Hematopoietic multipotent progenitor cell treated with erythropoietin and hydrocortisone succinate and interleukin-3 and kit ligand, for 8 days (in vitro differentiated cells): ENCODE data around the gene OOEP.

Experiments
- DNase-seq: peaks from one replicate; pipeline ENCODE4 v3.0.0-alpha.2; 2015

Gene OOEP

DNA sequence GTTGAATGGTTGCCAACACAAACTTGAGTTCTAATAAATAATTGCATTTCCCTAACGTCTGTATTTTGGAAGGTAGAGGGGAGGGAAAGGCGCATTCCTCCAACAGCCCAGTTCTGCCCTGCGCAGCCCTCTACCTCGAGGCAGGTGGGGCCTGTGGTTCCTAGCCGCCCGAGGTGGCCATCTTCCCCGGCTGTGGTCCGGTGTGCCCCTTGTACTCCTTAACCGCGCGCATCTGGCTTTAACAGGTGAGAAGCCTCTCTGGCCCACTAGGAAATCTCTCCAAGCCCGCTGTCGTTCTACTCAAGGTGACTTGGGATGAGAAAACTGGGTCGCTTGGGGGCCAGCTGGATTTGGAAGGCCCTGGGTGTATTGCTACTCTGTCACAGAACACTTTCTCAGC, 5.6 kb downstream of the OOEP start:
- no peak for DNase-seq

DNA sequence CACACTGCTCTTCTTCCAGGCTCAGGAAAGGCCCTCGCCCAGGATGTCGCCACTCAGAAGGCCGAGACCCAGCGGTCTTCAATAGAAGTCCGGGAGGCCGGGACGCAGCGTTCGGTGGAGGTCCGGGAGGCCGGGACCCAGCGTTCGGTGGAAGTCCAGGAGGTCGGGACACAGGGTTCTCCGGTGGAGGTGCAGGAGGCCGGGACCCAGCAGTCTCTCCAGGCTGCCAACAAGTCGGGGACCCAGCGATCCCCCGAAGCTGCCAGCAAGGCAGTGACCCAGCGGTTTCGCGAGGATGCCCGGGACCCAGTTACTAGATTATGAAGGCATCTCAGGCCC, 6.2 kb downstream of the OOEP start:
- DNase-seq, result no peak

DNA sequence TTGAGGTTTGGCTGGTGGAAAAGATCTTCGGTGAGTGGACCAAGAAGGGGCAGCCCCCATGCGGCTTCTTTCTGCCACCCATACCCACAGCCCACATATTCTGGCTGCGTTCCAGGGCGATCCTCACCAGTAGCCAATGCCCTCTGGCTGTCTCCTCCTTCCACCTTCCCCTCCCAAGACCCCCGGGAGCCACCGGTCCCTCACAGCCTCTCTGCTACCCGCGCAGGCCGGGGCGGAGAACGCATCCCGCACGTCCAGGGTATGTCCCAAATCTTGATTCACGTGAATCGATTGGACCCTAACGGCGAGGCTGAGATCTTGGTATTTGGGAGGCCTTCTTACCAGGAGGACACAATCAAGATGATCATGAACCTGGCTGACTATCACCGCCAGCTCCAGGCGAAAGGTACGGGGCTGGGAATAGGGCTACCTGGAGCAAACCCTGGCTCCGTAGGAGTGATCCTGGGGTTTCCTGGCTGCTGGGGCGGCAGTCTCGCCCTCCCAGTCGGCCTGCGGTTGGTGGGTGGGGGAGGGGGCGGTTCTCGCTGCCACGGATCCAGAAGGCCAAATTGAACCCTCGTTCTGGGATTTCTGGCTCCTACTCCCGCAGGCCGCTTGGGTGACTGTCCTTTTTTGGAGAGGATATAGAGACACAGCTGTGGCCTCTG, 6.7 kb downstream of the OOEP start:
- DNase-seq, result no peak

DNA sequence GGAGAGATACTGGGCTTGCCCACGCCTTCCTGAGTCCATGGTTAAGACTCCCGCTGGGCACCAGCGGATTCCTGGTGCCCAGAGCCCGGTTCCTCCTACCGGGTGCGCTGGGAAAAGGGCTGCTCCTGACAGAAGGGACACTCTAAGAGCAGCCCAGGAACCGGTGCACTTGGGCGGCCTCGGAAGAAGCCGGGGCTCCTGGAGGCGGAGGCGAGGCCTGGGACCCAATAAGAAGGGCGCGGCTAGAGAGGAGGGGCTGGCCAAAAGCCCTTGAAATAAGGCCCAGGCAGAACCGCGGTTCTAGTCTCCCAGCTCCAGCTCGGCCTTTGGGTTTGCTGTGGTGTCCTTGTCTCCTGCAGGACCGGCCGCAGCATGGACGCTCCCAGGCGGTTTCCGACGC, 7.3 kb downstream of the OOEP start, which contains the start of gene KHDC3L:
Gene KHDC3L, plus strand, starts transcription at position 301 of the 400 bp plus-strand sequence. Its CDS starts 72 bp downstream, at position 373.
- no peak for DNase-seq

DNA sequence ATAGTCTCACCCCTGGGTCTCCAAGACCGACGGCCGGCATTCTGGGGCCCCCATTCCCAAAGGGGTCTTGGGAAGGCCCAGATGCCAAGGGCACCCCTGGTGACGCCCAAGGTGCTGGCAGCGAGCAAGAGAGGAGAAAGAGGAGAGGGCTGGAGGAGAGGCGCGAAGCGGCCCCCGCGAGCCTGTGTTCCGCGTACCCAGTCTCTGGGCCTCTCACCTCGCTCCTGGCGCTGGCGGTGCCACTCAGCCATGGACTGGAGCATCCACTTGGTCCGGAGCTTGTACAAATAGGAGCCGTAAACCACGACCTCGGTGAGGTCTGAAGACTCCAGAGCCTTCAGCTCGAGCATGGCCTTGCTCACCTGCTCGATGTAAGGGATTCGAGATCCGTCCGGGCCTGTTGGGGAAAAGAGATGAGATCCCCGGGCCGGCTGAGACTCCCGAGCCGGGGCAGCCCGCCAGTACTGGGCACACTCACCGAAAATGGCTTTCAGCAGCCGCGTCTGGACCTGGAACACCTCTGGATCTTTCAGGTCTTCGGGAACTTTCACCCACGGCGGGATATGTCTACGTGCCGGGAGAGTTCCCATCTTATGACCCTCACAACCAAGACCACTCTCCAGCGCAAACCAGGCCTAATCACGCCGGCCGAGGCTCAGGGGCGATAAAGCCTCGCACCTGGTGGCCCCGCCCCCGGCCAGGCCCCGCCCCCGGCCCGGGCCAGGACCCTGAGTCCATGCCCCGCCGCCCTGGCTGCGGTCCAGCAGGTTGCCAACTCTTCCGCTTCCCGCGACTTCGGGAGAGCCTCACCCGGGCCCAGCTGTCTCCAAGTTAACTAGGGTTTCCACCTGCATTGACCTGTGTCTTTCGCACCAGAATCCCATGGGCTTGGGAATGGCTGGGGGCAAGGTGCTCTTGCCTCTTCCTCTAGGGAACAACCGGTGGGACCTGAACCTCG, 15.8 kb downstream of the OOEP start, which contains the start of gene DPPA5:
Gene DPPA5, minus strand, starts transcription at position 641 of the 958 bp plus-strand sequence. Its CDS starts 51 bp downstream, at position 590.
- no peak for DNase-seq

DNA sequence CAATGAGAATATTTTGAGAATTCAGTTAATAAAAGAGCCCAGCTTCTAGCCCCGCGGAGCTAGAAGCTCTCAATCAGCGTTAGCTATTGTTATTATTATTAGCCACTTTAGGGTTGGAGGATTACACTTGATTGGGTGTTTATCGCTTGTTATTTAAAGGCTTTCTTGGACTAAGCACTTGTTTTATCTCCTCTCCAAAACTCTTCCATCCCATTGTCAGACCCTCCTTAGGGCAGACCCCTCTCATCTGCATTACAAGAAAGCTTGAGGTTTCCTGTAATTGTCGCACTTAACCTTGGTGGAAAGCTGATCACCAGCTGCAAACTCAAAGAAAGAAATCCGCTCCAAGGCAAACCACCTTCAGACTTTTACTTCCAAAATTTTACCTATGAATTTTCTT, 20.4 kb downstream of the OOEP start:
- DNase-seq, result no peak

DNA sequence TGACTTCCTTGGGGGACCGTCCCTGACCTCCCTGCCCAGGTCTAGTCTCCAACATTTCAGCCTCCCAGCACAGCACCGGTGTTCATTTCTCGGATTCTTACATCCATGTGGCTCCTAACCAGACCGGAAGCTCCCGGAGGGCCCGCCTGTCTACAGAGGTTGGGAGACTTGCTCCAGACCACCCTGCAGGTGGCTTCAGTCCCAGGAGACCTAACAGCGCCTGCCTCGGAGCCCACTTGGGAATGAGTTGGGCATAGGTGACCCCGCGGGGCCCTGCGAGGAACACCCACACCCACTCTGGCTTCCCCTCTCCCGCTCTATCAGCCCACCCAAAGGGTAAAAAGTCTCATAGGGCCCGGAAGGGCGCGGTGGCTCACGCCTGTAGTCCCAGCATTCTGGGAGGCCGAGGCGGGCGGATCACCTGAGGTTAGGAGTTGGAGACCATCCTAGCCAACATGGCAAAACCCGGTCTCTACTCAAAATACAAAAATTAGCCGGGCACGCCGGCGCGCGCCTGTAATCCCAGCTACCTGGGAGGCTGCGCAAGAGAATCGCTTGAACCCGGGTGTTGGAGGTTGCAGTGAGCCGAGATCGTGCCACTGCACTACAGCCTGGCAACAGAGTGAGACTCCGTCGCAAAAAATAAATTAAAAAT, 21.0 kb downstream of the OOEP start:
- DNase-seq, result no peak

DNA sequence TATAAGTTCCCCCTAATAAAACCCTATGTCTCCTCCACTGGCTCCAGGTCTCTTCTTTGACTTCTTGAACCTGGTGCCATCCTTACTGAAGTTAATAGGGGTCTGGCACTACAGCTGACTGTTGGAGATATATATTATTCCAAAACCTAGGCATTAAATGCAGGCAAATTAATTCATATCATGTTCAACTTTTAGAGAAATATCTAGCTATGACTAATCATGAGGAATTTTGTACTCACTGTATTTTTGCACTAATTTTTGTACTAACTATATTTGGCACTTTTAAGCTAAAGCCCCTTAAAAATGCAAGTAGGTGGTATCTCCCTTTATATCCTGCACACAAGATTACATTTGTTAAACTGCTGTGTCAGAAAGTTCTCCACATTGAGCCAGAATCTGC, 26.5 kb downstream of the OOEP start:
- DNase-seq, result no peak

DNA sequence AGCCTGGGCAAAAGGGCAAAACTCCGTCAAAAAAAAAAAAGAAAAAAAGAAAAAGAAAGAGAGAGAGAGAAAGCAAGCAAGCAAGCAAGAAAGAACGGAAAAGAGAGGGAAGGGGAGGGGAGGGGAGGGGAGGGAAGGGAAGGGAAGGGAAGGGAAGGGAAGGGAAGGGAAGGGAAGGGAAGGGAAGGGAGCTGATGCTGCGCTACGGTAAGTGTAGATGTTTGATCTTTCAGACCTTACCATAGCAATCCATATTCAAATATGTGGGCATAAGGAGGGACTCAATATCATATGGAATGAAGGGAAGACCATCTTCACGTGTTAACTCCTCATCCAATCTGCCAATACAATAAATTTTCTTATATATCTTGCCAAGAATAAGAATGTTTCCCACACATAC, 27.5 kb downstream of the OOEP start:
- DNase-seq, result no peak

DNA sequence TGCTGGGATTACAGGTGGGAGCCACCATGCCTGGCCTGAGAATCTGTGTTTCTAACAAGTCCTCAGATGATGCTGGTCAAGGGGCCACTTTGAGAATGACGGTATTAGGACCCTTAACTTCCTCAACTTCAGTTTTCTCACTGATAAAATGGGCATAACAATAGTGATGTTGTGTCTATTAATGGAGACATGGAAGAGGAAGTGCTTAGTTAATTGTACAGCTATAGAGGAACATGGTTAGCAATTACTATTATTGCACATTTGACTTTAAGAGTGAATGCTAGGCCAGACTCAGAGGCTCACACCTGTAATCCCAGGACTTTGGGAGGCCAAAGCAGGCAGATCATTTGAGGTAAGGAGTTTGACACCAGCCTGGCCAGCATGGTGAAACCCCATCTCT, 28.4 kb downstream of the OOEP start:
- DNase-seq, result no peak

DNA sequence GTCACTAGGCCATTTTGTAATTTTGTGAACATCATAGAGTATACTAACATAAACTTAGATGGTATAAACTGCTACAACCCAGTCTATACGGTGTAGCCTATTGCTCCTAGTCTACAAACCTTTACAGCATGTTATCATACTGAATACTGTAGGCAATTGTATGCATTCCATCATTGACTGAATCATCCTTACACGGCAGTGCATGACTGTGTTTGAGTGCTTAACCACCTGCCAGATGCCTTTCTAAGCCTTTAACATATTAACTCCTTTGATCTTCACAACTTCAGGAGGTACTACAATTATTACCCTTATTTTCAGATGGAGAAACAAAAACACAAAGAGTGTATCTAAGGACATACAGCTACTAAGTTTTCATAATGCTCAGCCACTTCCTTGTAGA, 29.6 kb downstream of the OOEP start:
- DNase-seq, result no peak

DNA sequence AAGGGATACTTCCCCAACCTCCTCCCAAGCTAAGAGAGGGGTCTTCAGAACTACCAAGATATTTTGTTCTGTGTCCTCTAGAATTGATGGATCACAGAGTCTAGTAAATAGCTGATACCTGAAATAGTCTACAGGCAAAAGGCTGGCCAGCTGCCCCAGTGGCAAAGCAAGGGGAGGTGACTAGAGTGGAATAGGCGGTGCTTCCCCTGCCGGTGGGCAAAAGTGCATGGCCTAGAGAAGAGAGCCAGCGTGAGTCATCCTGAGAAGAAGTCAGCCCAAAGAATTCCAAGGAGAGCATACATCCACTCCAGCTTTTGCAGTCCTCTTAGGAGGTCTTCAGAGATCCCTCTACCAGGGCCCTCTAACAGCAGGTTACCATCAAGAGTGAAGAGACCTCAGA, 30.4 kb downstream of the OOEP start:
- DNase-seq, result no peak

DNA sequence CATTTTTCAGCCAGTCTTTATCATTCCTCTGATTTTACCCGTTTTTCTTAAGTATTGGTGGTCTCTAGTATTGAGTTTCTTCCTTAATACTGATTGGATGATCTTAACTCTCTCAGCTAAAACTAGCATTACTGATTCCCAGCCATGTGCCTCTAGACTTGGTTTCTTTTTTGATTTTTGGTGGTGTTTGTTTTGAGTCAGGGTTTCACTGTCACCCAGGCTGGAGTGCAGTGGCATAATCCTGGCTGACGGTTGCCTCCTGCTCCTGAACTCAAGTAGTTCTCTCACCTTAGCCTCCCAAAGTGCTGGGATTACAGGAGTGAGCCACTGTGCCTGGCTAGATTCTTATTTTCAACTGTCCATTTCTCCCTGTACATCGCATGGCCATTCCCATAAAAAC, 40.5 kb downstream of the OOEP start:
- no peak for DNase-seq

DNA sequence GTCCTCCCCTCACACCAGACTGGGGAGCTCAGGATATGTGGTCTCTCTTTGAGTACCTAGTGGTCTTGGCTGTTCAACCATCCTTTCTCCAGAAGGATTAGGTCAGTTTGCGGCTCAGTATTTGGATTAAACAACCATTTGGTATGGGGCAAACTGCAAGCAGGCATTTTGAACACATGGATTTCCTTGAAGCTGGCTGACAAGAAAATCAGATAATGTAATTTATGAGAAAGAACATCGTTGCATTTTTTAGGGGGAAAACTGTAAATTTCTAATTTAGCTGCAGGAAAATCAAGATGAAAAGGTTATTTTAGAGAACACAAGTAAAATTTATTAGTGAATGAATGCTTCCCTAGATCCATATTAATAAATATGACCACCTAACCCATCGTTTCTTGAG, 40.9 kb downstream of the OOEP start:
- no peak for DNase-seq

DNA sequence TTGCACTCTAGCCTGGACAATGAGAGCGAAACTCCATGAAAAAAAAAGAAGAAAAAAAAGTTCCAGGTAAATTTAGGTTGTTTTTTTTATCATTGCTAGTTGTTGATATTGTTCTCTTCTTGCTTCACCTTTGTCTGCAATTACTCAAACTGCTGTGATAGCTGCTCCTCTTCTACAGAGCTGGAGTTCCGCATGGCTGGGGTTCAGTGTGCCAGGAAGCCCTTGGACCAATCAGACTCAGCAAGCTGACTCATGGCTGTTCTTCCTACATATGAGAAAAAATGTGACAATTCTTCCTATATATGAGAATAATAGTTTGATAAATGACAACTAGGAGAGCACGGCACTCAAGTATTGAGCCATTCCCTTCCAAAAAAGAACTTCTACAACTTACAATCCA, 44.0 kb downstream of the OOEP start:
- no peak for DNase-seq

DNA sequence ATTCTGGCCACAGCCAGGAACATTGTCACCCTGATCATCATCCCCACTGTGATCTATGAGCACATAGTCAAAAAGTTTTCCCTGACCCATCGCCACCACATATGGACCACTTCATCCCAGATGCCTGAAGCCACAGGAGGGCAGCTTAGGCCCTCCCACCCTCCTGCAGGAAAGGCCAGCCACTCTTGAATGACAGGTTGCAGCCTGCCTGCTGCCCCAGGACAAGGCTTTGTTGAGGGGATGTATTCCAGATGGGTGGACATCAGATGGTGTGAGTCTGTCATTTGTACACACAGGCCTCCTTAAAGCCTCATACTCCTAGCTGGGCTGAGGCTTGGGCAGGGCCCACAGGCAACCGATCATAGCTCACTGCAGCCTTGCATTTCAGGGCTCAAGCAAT, 46.4 kb downstream of the OOEP start:
- no peak for DNase-seq
